Measurements from ENCODE around the gene ZNF536. TPM values are rescaled to one million over a fixed set of nuclear protein-coding genes. Genes with fewer than 3 reads are reported as not detected.

ZNF536 gene
- polyA plus RNA-seq, 4 donors = 3.0 to 4.1 (median 3.3) TPM

GRCh38 chr19:30361721-30362120 lies 10.5 kb upstream of the ZNF536 start:
- no peak for DNase-seq (ENCODE audit: low read depth in 4 of 4, low spot score in 3 of 4)

DNA sequence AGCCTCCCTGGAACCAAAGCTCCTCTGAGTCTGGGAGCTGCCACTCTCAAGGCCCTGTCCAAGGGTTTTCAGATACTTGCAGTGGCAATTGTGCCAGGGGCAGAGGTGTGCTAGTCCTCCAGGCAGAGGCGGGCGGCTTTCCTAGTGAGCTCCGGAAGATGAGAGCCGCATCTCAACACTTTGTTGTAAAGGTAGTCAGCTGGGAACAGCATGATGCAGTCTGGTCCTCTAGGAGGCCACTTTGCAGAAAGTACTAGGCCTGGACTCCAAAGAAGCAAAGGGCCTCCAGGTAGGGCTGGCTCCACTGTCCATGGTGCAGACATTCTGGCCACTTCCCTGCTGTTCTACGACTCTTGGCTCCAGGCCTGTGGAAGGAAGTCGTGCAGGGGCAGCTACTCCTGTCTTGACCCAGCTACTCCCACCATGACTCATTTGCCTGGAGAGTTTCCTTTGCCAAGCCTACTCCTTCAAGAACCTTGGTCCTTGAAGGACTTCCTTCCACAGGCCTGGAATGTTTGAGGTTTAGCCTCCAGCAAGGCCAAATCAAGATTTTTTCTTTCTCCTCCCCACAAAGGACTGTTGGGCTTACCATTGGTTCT lies 9.9 kb upstream of the ZNF536 start:
- DNase-seq (ENCODE audit: low read depth in 4 of 4, low spot score in 3 of 4) = no peak

DNA sequence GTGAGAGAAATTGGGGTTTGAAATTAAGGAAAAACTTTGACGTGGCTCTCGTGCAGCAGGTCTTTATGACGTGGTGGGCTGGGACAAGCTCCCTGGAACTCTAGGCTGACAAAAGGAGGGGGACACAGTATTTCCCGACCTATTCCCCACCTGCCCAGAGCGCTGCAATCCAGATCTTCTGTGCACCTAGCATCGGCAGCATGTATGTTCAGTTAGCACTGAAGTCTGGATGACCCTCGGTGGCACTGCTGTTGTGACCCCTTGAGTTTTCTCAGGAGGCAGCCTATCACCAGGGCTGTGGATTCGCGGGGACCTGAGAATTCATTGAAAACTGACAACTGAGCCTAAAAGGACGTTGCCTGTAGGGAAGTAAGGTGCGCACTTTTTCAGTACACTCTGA lies 9.1 kb upstream of the ZNF536 start:
- no peak for DNase-seq (ENCODE audit: low read depth in 4 of 4, low spot score in 3 of 4)

DNA sequence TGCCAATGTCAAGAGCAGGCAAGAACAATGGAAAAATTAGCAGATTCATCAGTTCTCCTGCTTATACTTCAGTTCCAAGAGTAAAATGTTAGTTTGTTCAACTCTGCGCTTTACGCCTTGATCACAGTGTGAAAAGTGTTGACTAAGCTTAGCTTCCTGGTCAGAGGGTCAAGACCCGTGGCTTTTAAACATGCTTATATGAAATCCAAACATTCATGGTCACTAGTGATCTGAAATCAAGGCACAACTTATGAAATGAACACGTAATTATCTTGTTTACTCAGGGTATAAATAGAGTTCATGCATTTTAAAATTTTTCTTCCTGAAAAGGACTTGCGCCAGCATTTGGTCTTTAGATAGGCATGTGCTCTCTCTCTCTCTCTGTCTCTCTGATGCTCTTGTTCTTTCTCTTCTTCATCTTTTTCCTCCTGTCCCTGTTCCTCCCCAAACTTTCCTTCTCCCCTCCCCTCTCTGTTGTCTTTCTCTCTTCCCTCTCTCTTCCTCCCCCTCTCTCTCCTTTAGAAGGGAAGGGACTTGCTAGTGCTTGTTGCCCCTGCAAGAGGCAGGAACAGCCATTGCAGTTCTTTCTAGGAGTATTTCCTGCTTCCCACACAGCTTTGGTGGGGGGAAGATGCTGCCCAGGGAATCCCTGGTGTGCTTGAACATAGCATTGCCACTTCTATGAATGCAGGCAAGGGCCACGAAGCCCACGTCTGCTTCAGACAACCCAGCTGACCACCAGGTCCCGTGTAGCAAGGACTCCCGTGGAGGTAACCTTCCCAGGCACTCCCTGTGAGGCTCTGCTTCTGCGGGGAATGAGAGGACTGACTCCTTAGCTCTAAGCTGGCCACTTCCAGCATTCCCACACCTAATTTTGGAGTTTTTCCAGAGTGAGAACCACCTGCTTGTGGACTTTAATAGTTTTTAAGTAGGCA lies 7.1 kb upstream of the ZNF536 start:
- DNase-seq (ENCODE audit: low read depth in 4 of 4, low spot score in 3 of 4) = no peak

- DNase-seq (ENCODE audit: low read depth in 4 of 4, low spot score in 3 of 4) = no peak
Measured at GRCh38 chr19:30366282-30366681, 5.9 kb upstream of the ZNF536 start.

GRCh38 chr19:30367006-30367405 lies 5.2 kb upstream of the ZNF536 start:
- DNase-seq (ENCODE audit: low read depth in 4 of 4, low spot score in 3 of 4) = no peak

DNA sequence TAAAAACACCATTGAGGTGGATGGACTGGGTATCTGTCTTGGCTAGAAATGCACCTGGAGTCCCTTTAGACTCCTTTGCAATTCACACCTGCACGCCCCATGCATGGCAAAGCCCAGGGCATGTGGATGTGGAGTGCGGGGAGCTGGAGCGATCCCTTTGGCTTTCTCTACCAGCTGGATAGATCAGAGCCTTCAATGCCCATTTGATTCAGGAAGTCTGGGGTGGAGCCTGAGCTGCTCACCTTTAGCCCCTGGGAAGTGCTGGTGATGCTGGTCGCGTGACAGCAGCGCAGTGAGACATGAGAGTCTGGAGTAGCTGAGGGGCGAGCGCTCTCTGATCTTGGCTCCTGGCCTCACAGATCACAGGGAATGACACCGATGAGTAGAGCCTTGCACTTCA lies 4.8 kb upstream of the ZNF536 start:
- DNase-seq (ENCODE audit: low read depth in 4 of 4, low spot score in 3 of 4) = no peak

- no peak for DNase-seq (ENCODE audit: low read depth in 4 of 4, low spot score in 3 of 4)
Measured at GRCh38 chr19:30369833-30370232, 2.4 kb upstream of the ZNF536 start.

GRCh38 chr19:30371161-30371836 lies 885 bp upstream of the ZNF536 start:
- DNase-seq (ENCODE audit: low read depth in 4 of 4, low spot score in 3 of 4) = no peak

DNA sequence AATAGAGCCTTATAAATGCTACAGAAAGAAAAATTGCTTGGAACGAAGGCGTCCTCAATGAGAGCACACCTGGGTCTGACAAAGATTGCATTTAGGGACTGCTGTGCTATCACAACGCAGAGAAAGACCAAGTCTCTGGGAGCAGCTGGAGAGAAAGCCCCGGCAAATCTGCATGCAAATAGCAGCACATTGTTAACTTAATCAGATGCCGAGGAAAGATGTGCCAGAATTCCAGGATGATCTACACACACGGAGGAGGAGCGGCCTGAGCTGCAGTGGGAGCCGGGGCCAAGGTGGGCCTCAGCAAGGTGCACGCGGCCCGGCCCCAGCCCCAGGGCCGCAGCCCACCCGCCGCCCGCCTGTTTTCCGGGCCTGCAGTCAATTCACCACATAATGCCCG lies 1.4 kb downstream of the ZNF536 start:
- DNase-seq (ENCODE audit: low read depth in 4 of 4, low spot score in 3 of 4) = no peak

DNA sequence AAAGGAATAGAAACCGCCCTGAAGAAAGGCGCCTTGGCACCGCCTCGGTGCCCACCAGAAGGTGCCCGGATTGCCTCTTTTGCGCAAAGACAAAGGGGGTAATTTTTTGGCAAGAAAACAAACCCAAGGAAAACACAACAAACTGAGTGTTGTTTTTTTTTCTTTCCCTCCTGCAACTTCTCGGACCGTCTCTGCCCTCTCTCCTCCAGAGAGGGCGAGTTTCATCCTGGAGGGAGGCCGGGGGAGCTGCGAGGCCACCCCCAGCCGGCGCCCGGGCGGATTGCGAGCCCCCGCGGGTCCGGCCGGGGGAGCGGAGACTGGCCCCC lies 2.3 kb downstream of the ZNF536 start:
- no peak for DNase-seq (ENCODE audit: low read depth in 4 of 4, low spot score in 3 of 4)

DNA sequence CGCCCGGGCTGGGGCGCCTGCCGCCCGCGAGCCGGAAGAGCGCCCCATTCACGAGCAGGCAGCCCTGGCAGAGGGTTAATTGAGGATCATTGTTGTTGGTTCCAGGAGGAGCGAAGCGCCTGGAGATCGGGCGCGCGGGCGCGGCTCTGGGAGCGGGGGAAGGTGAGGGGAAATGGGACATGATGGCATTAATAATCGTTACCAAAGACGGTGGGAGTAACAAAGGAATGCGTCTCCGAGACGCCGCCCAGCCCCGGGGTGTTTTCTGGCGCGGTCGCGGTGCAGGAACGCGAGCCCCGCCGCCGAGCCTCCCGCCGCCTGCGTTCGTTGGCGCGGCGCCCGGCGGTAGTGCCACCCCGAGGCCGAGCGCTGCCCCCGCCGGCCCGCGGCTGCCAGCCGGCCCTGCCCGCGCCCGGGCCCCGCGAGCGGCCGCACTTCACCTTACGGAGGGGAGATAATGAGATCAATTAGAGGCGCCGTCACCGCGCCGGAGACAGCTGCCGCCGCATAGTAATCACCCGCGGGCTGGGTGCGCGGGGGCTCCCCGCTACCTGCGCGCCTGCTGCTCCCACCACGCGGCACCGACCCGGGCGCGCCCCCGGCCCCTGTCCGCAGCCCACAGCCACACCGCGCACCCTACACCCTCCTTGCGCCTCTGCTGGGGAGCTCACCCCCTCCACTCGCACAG lies 2.8 kb downstream of the ZNF536 start:
- no peak for DNase-seq (ENCODE audit: low read depth in 4 of 4, low spot score in 3 of 4)

- DNase-seq (ENCODE audit: low read depth in 4 of 4, low spot score in 3 of 4) = no peak
Measured at GRCh38 chr19:30375553-30376031, 3.4 kb downstream of the ZNF536 start.

GRCh38 chr19:30376272-30376671 lies 4.1 kb downstream of the ZNF536 start:
- no peak for DNase-seq (ENCODE audit: low read depth in 4 of 4, low spot score in 3 of 4)

DNA sequence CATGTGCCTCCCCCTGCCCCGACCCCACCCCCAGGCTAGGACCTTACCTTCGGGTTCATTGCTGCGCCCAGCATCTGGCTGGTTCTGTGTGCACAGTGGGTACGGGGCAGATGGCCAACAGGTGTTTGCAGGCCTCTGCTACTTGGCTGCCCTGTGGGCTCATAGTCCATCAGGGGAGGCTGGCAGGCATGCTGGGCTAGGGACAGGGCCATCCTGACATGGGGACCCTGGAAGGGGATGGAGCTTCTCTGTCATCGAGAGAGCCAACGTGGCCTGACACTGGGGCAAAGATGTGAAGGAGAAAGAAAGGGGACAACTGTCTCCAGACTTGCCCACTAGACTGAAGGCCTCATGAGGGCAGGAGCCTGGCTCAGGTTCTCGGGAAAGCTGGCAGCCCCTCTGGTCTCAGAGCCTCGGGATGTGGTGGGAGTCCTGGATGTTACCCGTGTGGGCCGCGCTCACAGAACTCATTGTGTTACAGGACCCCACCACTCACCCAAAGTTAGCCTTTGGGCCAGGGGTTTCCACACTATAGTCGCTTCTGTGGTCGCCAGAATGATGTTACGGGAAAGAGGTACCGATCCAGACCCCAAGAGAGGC lies 4.7 kb downstream of the ZNF536 start:
- DNase-seq (ENCODE audit: low read depth in 4 of 4, low spot score in 3 of 4) = no peak

- no peak for DNase-seq (ENCODE audit: low read depth in 4 of 4, low spot score in 3 of 4)
Measured at GRCh38 chr19:30378701-30379100, 6.5 kb downstream of the ZNF536 start.

- no peak for DNase-seq (ENCODE audit: low read depth in 4 of 4, low spot score in 3 of 4)
Measured at GRCh38 chr19:30379841-30380610, 7.8 kb downstream of the ZNF536 start.

GRCh38 chr19:30381366-30381765 lies 9.2 kb downstream of the ZNF536 start:
- DNase-seq (ENCODE audit: low read depth in 4 of 4, low spot score in 3 of 4) = no peak

DNA sequence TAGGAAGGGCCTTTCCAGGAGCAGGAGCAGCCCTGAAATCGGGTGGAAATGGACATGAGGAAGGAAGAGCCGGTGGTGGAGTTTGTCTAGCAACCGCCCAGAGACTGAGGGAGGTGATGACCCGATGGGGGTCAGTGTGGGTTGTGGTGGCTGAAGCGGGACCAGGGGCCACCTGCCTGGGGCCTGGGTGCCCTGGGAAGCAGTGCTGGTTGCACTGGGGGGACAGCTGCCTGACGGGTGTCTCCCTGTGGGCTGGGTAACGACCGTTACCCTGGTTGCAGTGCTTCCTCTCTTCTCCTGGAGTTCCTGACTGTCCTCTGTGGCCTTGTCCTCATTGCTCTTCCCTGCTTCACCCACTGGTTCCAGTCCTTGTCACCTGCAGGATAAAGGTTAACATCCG lies 13.0 kb downstream of the ZNF536 start:
- DNase-seq (ENCODE audit: low read depth in 4 of 4, low spot score in 3 of 4) = no peak

DNA sequence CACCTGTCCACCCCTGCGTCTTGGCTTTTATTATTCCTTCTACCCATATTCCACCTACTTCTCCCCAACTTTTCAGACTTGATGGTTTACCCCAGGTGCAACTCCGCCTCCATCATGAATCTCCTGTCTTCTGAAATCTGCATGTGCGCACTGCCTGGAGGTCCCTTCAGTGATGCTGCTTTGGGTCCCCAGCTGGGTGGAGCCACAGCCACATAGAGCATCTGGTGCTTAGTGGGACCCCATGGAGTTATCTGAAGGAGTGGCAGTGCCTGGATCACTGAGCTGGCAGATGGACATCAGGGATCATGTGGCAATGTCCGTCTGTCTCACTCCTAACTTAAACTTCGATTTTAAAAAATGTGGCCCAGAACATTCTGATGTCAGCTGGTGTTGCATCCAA lies 13.5 kb downstream of the ZNF536 start:
- no peak for DNase-seq (ENCODE audit: low read depth in 4 of 4, low spot score in 3 of 4)

All from right renal pelvis (tissue), 4 donors.